Measurements from ENCODE around the gene HTR2B.
"Not testable (repeated sequence)": the region's sequence is repeated elsewhere in the genome, so short reads cannot be mapped to it uniquely, and the experiment has no call there.

Gene HTR2B

GRCh38 chr2:231146665-231147064 lies 21.8 kb upstream of the HTR2B start:
- Mint-ChIP-seq H3K4me3 (no peak overlapping the region), H3K27ac (no peak overlapping the region), H3K9me3 (ENCODE audit: low read depth) (no peaks in the 10 kb centered on the region), H3K36me3 (peaks cover 19% of the 10 kb centered on the region), H3K27me3 (no peaks in the 10 kb centered on the region), H3K4me1 (ENCODE audit: low read depth) (no peaks in the 10 kb centered on the region)

DNA sequence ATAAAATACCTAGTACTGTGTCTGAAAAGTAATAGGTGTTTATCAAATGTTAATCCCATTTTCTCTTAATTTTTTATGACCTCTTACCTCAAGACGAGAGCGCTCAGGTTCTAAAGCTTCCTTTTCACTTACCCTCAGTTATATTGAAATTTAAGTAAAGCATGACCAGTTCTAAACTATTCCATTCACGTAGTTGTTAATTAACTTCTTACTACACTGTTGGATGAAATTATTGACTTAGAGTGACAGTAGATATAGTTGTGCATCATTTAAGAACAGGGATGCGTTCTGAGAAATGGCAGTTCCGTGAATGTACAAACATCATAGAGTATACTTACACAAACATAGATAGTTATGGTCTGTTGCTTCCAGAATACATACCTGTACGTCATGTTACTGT lies 20.1 kb upstream of the HTR2B start:
- H3K27ac Mint-ChIP-seq = no peak overlapping the region
- no peak overlapping the region for H3K4me3 Mint-ChIP-seq
- H3K27me3 Mint-ChIP-seq = no peaks in the 10 kb centered on the region
- peaks cover 17% of the 10 kb centered on the region for H3K36me3 Mint-ChIP-seq
- peaks cover 1% of the 10 kb centered on the region for H3K4me1 Mint-ChIP-seq (ENCODE audit: low read depth)
- H3K9me3 Mint-ChIP-seq (ENCODE audit: low read depth) = no peaks in the 10 kb centered on the region

DNA sequence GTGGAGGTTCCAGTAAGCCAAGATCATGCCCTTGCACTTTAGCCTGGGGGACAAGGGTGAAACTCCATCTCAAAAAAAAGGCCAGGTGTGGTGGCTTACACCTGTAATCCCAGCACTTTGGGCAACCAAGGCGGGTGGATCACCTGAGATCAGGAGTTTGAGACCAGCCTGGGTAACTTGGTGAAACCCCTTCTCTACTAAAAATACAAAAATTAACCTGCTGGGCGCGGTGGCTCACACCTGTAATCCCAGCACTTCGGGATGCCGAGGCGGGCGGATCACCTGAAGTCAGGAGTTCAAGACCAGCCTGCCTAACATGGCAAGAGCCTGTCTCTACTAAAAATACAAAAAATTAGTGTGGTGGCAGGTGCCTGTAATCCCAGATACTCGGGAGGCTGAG lies 16.0 kb upstream of the HTR2B start:
- not testable (repeated sequence) for H3K4me1 Mint-ChIP-seq (ENCODE audit: low read depth); H3K36me3 Mint-ChIP-seq; H3K9me3 Mint-ChIP-seq (ENCODE audit: low read depth)

DNA sequence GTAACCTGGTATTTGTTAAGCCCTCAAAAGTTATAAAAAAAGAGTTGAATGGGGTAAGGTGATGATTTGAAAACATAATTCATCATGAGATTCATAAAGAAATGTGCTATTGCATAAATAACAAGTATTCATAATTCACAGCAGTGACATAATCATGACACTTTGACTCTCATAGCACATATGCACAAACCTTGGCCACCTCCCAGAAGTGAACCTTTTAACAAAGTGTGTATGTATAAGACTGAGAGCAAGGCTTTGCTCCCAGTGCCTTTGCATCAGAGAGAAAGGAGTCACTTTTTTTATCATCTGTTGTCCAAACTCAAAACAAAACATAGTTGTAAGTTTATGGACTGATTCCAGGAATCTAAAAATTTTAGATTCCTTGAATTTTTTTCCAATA lies 15.0 kb upstream of the HTR2B start:
- Mint-ChIP-seq H3K4me3 (no peak overlapping the region), H3K4me1 (ENCODE audit: low read depth) (peaks cover 1% of the 10 kb centered on the region), H3K27me3 (no peaks in the 10 kb centered on the region), H3K27ac (no peak overlapping the region), H3K36me3 (peaks cover 4% of the 10 kb centered on the region), H3K9me3 (ENCODE audit: low read depth) (no peaks in the 10 kb centered on the region)

More for the DNA sequence above, 16.0 kb upstream of the HTR2B start:
- H3K4me3 Mint-ChIP-seq, H3K27me3 Mint-ChIP-seq, H3K27ac Mint-ChIP-seq: not testable (repeated sequence)

DNA sequence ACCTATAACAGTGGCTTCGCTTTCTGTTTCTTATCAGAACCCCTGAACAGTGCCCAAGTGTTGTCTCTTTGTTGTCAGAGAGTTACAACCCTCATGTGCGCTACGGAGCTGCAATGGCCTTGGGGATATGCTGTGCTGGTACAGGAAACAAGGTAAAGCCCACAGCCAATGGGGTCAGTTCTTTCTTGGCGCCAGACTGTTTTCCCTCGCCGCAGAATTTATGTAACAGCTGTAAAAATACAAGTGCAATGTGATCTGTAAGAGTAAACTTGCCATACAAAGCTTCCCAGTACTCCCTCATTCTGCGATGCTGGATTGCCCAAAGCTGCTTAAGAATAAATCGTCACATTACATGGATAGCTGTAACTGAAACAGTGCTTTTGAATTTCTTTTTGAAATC lies 13.9 kb upstream of the HTR2B start:
- Mint-ChIP-seq H3K4me1 (ENCODE audit: low read depth) (peaks cover 1% of the 10 kb centered on the region), H3K27ac (no peak overlapping the region), H3K9me3 (ENCODE audit: low read depth) (no peaks in the 10 kb centered on the region), H3K27me3 (no peaks in the 10 kb centered on the region), H3K36me3 (peaks cover 4% of the 10 kb centered on the region), H3K4me3 (no peak overlapping the region)

- H3K27me3 Mint-ChIP-seq = no peaks in the 10 kb centered on the region
- H3K4me1 Mint-ChIP-seq (ENCODE audit: low read depth) = no peaks in the 10 kb centered on the region
- no peak overlapping the region for H3K27ac Mint-ChIP-seq
- no peaks in the 10 kb centered on the region for H3K9me3 Mint-ChIP-seq (ENCODE audit: low read depth)
- H3K4me3 Mint-ChIP-seq = no peak overlapping the region
- H3K36me3 Mint-ChIP-seq = peaks cover 3% of the 10 kb centered on the region
These were observed 10.2 kb upstream of the HTR2B start for GRCh38 chr2:231134910-231135655.

GRCh38 chr2:231133365-231134099 lies 8.7 kb upstream of the HTR2B start:
- H3K27ac Mint-ChIP-seq = no peak overlapping the region
- no peaks in the 10 kb centered on the region for H3K9me3 Mint-ChIP-seq (ENCODE audit: low read depth)
- H3K27me3 Mint-ChIP-seq = no peaks in the 10 kb centered on the region
- H3K4me3 Mint-ChIP-seq = no peak overlapping the region
- no peaks in the 10 kb centered on the region for H3K4me1 Mint-ChIP-seq (ENCODE audit: low read depth)
- no peaks in the 10 kb centered on the region for H3K36me3 Mint-ChIP-seq

DNA sequence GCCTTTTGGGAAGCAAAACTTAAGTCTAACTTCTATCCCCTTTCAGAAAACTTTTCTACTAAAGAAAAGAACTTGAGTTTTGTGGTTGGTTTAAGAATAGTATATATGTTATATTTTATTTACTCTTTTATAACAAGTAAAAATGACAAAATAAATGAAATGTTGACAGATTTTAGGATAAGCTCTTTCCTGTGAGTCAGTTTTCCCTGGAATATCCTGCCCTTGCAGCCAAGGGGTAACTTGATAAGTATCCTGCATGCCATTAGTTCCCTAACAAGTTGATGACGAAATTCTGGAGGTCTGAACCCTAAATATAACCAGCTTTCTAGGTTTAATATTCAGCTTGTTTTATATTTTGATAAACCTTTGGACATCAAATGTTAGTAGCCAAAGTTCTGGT lies 7.3 kb upstream of the HTR2B start:
- peaks cover 1% of the 10 kb centered on the region for H3K4me1 Mint-ChIP-seq (ENCODE audit: low read depth)
- no peaks in the 10 kb centered on the region for H3K9me3 Mint-ChIP-seq (ENCODE audit: low read depth)
- no peaks in the 10 kb centered on the region for H3K36me3 Mint-ChIP-seq
- H3K4me3 Mint-ChIP-seq = no peak overlapping the region
- no peaks in the 10 kb centered on the region for H3K27me3 Mint-ChIP-seq
- no peak overlapping the region for H3K27ac Mint-ChIP-seq

DNA sequence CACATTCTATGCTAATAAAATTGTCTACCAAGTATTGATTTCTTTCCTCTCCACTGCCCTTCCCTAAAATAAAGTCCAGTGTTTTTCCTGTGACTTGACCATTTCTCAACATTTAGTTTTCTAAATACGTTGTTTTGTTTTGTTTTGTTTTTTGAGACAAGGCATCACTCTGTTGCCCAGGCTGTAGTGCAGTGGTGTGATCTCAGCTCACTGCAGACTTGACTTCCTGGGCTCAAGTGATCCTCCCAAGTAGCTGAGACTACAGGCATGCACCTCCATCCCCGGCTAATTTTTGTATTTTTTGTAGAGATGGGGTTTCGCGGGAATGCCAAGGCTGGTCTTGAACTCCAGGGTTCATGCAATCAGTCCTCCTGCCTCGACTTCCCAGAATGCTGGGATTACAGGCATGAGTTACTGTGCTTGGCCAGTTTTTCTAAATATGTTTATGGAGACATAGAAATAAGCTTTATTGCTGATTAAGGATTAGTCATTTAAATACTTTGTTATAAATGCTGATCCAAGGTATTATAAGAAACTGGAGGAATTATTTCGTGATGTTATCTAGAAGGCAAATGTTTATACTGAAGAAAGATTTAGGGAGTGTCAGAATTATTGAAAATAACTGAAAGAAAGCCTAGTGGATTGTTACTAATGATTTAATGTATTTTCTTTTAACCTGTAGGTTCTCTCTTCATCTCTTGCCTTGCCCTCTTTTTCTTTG lies 5.7 kb upstream of the HTR2B start:
- Mint-ChIP-seq H3K4me3 (no peak overlapping the region), H3K36me3 (peaks cover 3% of the 10 kb centered on the region), H3K9me3 (ENCODE audit: low read depth) (no peaks in the 10 kb centered on the region), H3K4me1 (ENCODE audit: low read depth) (peaks cover 4% of the 10 kb centered on the region), H3K27ac (no peak overlapping the region), H3K27me3 (no peaks in the 10 kb centered on the region)

DNA sequence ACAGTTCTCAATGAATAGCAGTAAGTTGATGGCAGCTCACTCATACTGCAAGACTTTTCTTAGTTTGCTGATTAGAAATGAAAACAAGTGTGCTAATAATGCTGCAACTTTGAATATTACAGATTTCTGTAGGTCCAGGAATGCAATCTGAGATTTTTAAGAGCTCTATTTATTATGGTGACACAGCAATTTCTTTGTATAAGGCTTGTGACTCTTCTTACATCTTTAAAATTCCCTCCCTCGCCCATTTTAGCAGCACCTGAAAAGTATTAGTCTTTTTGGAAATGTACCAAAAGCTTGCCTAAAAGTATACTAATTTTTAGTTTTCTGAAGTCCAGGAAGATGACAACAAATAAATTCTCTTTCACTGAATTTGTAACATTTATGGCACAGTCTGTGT lies 4.4 kb upstream of the HTR2B start:
- H3K27me3 Mint-ChIP-seq = no peaks in the 10 kb centered on the region
- H3K4me3 Mint-ChIP-seq = no peak overlapping the region
- peaks cover 17% of the 10 kb centered on the region for H3K4me1 Mint-ChIP-seq (ENCODE audit: low read depth)
- H3K36me3 Mint-ChIP-seq = peaks cover 3% of the 10 kb centered on the region
- H3K9me3 Mint-ChIP-seq (ENCODE audit: low read depth) = no peaks in the 10 kb centered on the region
- no peak overlapping the region for H3K27ac Mint-ChIP-seq

GRCh38 chr2:231128541-231128940 lies 3.7 kb upstream of the HTR2B start:
- Mint-ChIP-seq H3K36me3 (peaks cover 3% of the 10 kb centered on the region), H3K27ac (no peak overlapping the region), H3K4me3 (no peak overlapping the region), H3K9me3 (ENCODE audit: low read depth) (no peaks in the 10 kb centered on the region), H3K4me1 (ENCODE audit: low read depth) (peaks cover 24% of the 10 kb centered on the region), H3K27me3 (no peaks in the 10 kb centered on the region)

DNA sequence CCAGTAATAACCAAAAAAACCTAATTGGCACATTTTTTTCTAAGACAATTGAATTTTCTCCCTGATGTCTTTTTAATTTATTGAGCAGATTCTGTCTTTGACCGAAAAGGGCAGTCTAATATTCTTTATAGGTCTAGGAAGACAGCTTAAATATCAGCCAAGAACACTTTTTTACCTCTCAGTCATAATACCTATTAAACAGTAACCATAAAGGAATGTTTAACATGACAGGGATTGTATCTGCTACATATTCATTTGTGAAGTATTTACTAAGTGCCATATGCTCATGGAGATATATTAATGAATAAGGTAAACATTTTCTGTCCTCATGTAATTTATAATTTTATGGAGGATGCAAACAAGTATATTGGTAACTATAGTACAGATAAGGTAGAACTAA lies 3.1 kb upstream of the HTR2B start:
- Mint-ChIP-seq H3K36me3 (peaks cover 3% of the 10 kb centered on the region), H3K27me3 (no peaks in the 10 kb centered on the region), H3K9me3 (ENCODE audit: low read depth) (no peaks in the 10 kb centered on the region), H3K4me3 (no peak overlapping the region), H3K4me1 (ENCODE audit: low read depth) (peaks cover 28% of the 10 kb centered on the region), H3K27ac (no peak overlapping the region)

- H3K27ac Mint-ChIP-seq = no peak overlapping the region
- peaks cover 3% of the 10 kb centered on the region for H3K36me3 Mint-ChIP-seq
- no peaks in the 10 kb centered on the region for H3K27me3 Mint-ChIP-seq
- no peak overlapping the region for H3K4me3 Mint-ChIP-seq
- H3K4me1 Mint-ChIP-seq (ENCODE audit: low read depth) = peaks cover 28% of the 10 kb centered on the region
- no peaks in the 10 kb centered on the region for H3K9me3 Mint-ChIP-seq (ENCODE audit: low read depth)
These were observed 2.6 kb upstream of the HTR2B start for GRCh38 chr2:231127480-231127879.

DNA sequence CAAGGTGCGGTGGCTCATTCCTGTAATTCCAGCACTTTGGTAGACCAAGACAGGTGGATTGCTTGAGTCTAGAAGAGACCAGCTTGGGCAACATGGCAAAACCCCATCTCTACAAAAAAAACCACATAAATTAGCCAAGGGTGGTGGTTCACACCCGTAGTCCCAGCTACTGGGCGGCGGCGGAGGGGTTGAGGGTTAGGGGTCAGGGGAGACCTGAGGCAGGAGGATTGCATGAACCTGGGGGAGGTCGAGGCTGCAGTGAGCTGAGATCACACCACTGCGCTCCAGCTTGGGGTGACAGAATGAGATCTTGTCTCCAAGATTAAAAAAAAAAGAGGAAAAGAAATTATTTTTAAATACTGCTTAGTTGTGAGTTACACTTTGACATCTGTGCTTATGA lies 1.3 kb upstream of the HTR2B start:
- no peak overlapping the region for H3K27ac Mint-ChIP-seq
- no peaks in the 10 kb centered on the region for H3K9me3 Mint-ChIP-seq (ENCODE audit: low read depth)

GRCh38 chr2:231123362-231123898 lies 1.4 kb downstream of the HTR2B start:
- H3K4me1 Mint-ChIP-seq (ENCODE audit: low read depth) = peaks cover 36% of the 10 kb centered on the region
- H3K27ac Mint-ChIP-seq = peak overlapping the region; percentile 50
- no peaks in the 10 kb centered on the region for H3K9me3 Mint-ChIP-seq (ENCODE audit: low read depth)
- H3K36me3 Mint-ChIP-seq = peaks cover 7% of the 10 kb centered on the region
- H3K27me3 Mint-ChIP-seq = no peaks in the 10 kb centered on the region
- H3K4me3 Mint-ChIP-seq = peak overlapping the region; percentile 35

More for the DNA sequence above, 1.3 kb upstream of the HTR2B start:
- no peak overlapping the region for H3K4me3 Mint-ChIP-seq
- peaks cover 30% of the 10 kb centered on the region for H3K4me1 Mint-ChIP-seq (ENCODE audit: low read depth)
- no peaks in the 10 kb centered on the region for H3K27me3 Mint-ChIP-seq
- H3K36me3 Mint-ChIP-seq = peaks cover 3% of the 10 kb centered on the region
